Peyer's patch (tissue), 4 donors: ENCODE data around the gene EZH2.

Experiments
- CTCF ChIP-seq, 6 experiments: fragments of 450-650 bp in 4 of 6; fragments of 200-600 bp in 2 of 6; sonication (generic) in 1 of 6; IDR thresholded peaks; one replicate each; pipeline ENCODE4 v1.5.1; 2017 to 2019; ENCODE audit warnings: antibody characterized with exemption in 6 of 6, mild to moderate bottlenecking in 3 of 6, moderate library complexity in 1 of 6
- POLR2A ChIP-seq, 2 donors: fragments of 450-650 bp; IDR thresholded peaks; one replicate each; pipeline ENCODE4 v1.5.1; 2017; ENCODE audit warnings: antibody characterized with exemption in 2 of 2, mild to moderate bottlenecking in 2 of 2, moderate library complexity in 2 of 2

DNA sequence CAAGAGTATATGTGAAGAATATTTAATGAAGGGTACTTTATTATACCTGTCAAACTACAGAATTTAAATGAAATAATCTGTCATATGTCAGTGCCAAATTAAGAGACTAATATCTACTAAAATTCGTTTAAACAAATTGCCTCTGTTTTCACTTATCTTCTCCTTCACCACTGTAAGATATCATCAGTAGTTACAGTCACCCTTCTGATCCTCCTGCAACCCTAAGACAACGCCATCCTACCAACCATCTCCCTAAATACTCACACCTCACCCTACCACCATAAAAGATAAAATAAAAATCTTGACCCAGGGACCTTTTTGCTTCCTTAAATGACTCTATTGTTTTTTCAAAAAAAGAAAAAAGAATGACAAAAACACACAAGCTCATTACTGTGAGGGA lies 20.8 kb downstream of the EZH2 start:
- TF ChIP-seq CTCF (IDR thresholded peaks at IDR 0.05) (no peak), POLR2A (IDR thresholded peaks at IDR 0.05) (no peak)
